AG20443 (cell line): Measurements from ENCODE around the gene B4GALT5.
"Not testable (repeated sequence)": the region's sequence is repeated elsewhere in the genome, so short reads cannot be mapped to it uniquely, and the experiment has no call there.

Experiments used
- DNase-seq: peaks from one replicate; pipeline ENCODE4 v3.0.0; 2012; ENCODE audit warnings: low spot score, mixed read lengths

B4GALT5 gene

GRCh38 chr20:49628280-49628679, 85.4 kb downstream of the B4GALT5 start:
- not testable (repeated sequence) for DNase-seq

GRCh38 chr20:49627329-49627761, 86.3 kb downstream of the B4GALT5 start:
- DNase-seq: no peak

- not testable (repeated sequence) for DNase-seq
These were observed 88.7 kb downstream of the B4GALT5 start for GRCh38 chr20:49624988-49625387.

- DNase-seq: no peak
These were observed 89.4 kb downstream of the B4GALT5 start for GRCh38 chr20:49624317-49624716.

- no peak for DNase-seq
These were observed 91.4 kb downstream of the B4GALT5 start for GRCh38 chr20:49622243-49622642.

- no peak for DNase-seq
These were observed 93.1 kb downstream of the B4GALT5 start for GRCh38 chr20:49620364-49621240.

GRCh38 chr20:49619113-49620048, 94.3 kb downstream of the B4GALT5 start:
- DNase-seq: no peak

GRCh38 chr20:49618289-49618688, 95.4 kb downstream of the B4GALT5 start:
- no peak for DNase-seq

GRCh38 chr20:49617394-49617793, 96.3 kb downstream of the B4GALT5 start:
- not testable (repeated sequence) for DNase-seq

- no peak for DNase-seq
These were observed 97.3 kb downstream of the B4GALT5 start for GRCh38 chr20:49616154-49617007.

- DNase-seq: peak; percentile 44
These were observed 98.1 kb downstream of the B4GALT5 start for GRCh38 chr20:49615401-49616153.

GRCh38 chr20:49615051-49615400, 98.7 kb downstream of the B4GALT5 start:
- not testable (repeated sequence) for DNase-seq

GRCh38 chr20:49614338-49615050, 99.2 kb downstream of the B4GALT5 start:
- DNase-seq: no peak

- DNase-seq: no peak
These were observed 101.4 kb downstream of the B4GALT5 start for GRCh38 chr20:49612127-49612738.

GRCh38 chr20:49611539-49612126, 102.0 kb downstream of the B4GALT5 start:
- not testable (repeated sequence) for DNase-seq

GRCh38 chr20:49610691-49611538, 102.8 kb downstream of the B4GALT5 start:
- DNase-seq: peak; percentile 88

GRCh38 chr20:49608752-49609670, 104.7 kb downstream of the B4GALT5 start:
- DNase-seq: peak; percentile 80
